GM12874 (cell line): ENCODE data around the gene SLCO1A2.
A peak's percentile ranks its signal among the peaks of the same experiment; 100 is the strongest.

Experiments
- CTCF ChIP-seq: IDR thresholded peaks from 2 replicates; pipeline ENCODE4 v1.5.1; 2011; ENCODE audit warnings: low read depth, mild to moderate bottlenecking, control low read depth, low read length, moderate library complexity; ENCODE audit not compliant: insufficient read depth

The SLCO1A2 gene

GRCh38 chr12:21323736-21324135 is 11.0 kb downstream of the SLCO1A2 start:
- TF ChIP-seq CTCF, result no peak

- TF ChIP-seq CTCF, result no peak
These were observed 25.9 kb downstream of the SLCO1A2 start for GRCh38 chr12:21308785-21309184.

- no peak for TF ChIP-seq CTCF
These were observed 29.1 kb downstream of the SLCO1A2 start for GRCh38 chr12:21305661-21306060.

GRCh38 chr12:21300632-21301031 is 34.1 kb downstream of the SLCO1A2 start:
- TF ChIP-seq CTCF, result no peak

GRCh38 chr12:21296751-21297406 is 37.8 kb downstream of the SLCO1A2 start:
- TF ChIP-seq CTCF, result peak; percentile 57; the same call in 1 of the 2 replicates

- no peak for TF ChIP-seq CTCF
These were observed 38.4 kb downstream of the SLCO1A2 start for GRCh38 chr12:21296348-21296747.

- no peak for TF ChIP-seq CTCF
These were observed 40.5 kb downstream of the SLCO1A2 start for GRCh38 chr12:21294176-21294575.
